Sigmoid colon (tissue), 7 donors: ENCODE results near the gene USP32. TPM values are rescaled to one million over a fixed set of nuclear protein-coding genes. Genes with fewer than 3 reads are reported as not detected.

Source experiments
- DNase-seq: peaks from one replicate; pipeline ENCODE4 v3.0.0-alpha.2; 2019
- H3K27ac ChIP-seq, 4 donors: fragments of 200-600 bp; sonication (generic); one replicate each; pipeline ENCODE4 v1.5.1; 2016 to 2019; ENCODE audit warnings: mild to moderate bottlenecking in 1 of 4
- H3K27me3 ChIP-seq, 3 donors: fragments of 200-600 bp; sonication (generic); one replicate each; pipeline ENCODE4 v1.5.1; 2019; ENCODE audit warnings: mild to moderate bottlenecking in 1 of 3
- H3K36me3 ChIP-seq, 4 donors: fragments of 200-600 bp; sonication (generic); one replicate each; pipeline ENCODE4 v1.5.1; 2016 to 2019
- H3K4me1 ChIP-seq, 4 donors: fragments of 200-600 bp; sonication (generic); one replicate each; pipeline ENCODE4 v1.5.1; 2017 to 2019
- H3K4me3 ChIP-seq, 4 donors: fragments of 200-600 bp; sonication (generic); one replicate each; pipeline ENCODE4 v1.5.1; 2017 to 2019; ENCODE audit warnings: mild to moderate bottlenecking in 2 of 4, moderate library complexity in 1 of 4
- H3K9me3 ChIP-seq, 4 donors: fragments of 200-600 bp in 3 of 4; sonication (generic) in 3 of 4; one replicate each; pipeline versions ENCODE4 v1.5.1 to v1.6.1; 2013 to 2019
- EP300 ChIP-seq, 4 donors: sonication (generic); formaldehyde crosslinking; IDR thresholded peaks; one replicate each; pipeline ENCODE4 v1.6.1; 2017; ENCODE audit warnings: antibody characterized with exemption in 4 of 4
- POLR2A ChIP-seq, 2 donors: fragments of 450-650 bp; IDR thresholded peaks; one replicate each; pipeline ENCODE4 v1.6.1; 2016; ENCODE audit warnings: antibody characterized with exemption in 2 of 2, mild to moderate bottlenecking in 2 of 2, moderate library complexity in 2 of 2
- POLR2AphosphoS5 ChIP-seq, 4 donors: sonication (generic); formaldehyde crosslinking; IDR thresholded peaks; one replicate each; pipeline ENCODE4 v1.6.1; 2017; ENCODE audit warnings: antibody characterized with exemption in 4 of 4
- WGBS, 2 donors: extraction: QIAGEN DNeasy Blood & Tissue Kit; methylation state at CpG; one replicate each; pipeline ENCODE4 v1.1.7; 2013; 5-methylcytosine and 5-hydroxymethylcytosine counted together
- intact Hi-C: fragments of 100-400 bp; cut with DNase I; formaldehyde crosslinking; loops from one replicate; pipeline ENCODE4 v1.15.1; 2023
- polyA plus RNA-seq, 3 donors: library from polyadenylated mRNA; stranded (reverse); fragments of 200-250 nt; gene quantifications; one replicate each; pipeline ENCODE4 v1.2.3, GENCODE V29; 2013
- total RNA-seq, 4 donors: library from RNA; depleted of rRNA; stranded (reverse); fragments of >200 nt; gene quantifications; one replicate each; pipeline ENCODE4 v1.1.0, GENCODE V29; 2016
- TF ChIP-seq, protein P1 (sequence below), 4 experiments: fragments of 450-650 bp in 3 of 4; fragments of 200-600 bp in 1 of 4; IDR thresholded peaks; one replicate each; pipeline ENCODE4 v1.5.1; 2016 to 2019; ENCODE audit warnings: antibody characterized with exemption in 4 of 4, mild to moderate bottlenecking in 3 of 4, moderate library complexity in 2 of 4
- donor health status: healthy with polysubstance abuse.
- donor health status: Bipolar disorder and iron deficiency.
- donor health status: healthy.

USP32 gene
- total and polyA plus RNA-seq, 7 donors = 10.6 to 50.9 (median 39.6) TPM

DNA sequence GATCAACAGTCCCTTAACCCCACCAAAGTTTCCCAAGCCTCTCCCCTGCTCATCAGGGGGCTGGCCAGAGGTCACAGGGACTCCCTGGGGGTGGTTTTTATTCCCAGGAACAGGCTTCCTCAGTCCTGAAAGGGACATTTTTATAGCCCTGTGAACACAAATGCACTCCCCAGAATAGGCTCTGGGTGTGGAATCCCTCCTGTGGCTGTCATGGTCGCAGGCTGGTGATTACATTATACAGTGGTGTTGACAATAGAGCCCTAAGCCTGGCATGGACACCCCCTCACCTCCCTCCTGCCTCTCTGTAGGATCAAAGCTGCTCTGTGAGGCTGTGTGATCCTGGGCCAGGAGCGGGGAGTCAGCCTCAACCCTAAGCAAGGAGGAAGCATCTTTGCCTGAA, 243.6 kb downstream of the USP32 start:
- WGBS, 2 donors = 39 to 55% methylated on average over 2 of the region's 2 CpGs
- TF ChIP-seq POLR2A (IDR thresholded peaks at IDR 0.05) (no peak), EP300 (IDR thresholded peaks at IDR 0.05) (no peak), POLR2AphosphoS5 (IDR thresholded peaks at IDR 0.05) (no peak)
- TF ChIP-seq, protein P1, sequence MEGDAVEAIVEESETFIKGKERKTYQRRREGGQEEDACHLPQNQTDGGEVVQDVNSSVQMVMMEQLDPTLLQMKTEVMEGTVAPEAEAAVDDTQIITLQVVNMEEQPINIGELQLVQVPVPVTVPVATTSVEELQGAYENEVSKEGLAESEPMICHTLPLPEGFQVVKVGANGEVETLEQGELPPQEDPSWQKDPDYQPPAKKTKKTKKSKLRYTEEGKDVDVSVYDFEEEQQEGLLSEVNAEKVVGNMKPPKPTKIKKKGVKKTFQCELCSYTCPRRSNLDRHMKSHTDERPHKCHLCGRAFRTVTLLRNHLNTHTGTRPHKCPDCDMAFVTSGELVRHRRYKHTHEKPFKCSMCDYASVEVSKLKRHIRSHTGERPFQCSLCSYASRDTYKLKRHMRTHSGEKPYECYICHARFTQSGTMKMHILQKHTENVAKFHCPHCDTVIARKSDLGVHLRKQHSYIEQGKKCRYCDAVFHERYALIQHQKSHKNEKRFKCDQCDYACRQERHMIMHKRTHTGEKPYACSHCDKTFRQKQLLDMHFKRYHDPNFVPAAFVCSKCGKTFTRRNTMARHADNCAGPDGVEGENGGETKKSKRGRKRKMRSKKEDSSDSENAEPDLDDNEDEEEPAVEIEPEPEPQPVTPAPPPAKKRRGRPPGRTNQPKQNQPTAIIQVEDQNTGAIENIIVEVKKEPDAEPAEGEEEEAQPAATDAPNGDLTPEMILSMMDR (IDR thresholded peaks at IDR 0.05) = no peak
- intact Hi-C loops = no loop called here
- H3K9me3 ChIP-seq = no peaks in the 10 kb centered on the region
- DNase-seq = no peak
- H3K27ac ChIP-seq = no peak overlapping the region
- H3K36me3 ChIP-seq = no peaks in the 10 kb centered on the region
- H3K4me1 ChIP-seq = peaks cover 0 to 17% (median 14%) of the 10 kb centered on the region in 4 donors
- H3K4me3 ChIP-seq = no peak overlapping the region
- peaks cover 33 to 88% (median 60%) of the 10 kb centered on the region in 3 donors for H3K27me3 ChIP-seq

DNA sequence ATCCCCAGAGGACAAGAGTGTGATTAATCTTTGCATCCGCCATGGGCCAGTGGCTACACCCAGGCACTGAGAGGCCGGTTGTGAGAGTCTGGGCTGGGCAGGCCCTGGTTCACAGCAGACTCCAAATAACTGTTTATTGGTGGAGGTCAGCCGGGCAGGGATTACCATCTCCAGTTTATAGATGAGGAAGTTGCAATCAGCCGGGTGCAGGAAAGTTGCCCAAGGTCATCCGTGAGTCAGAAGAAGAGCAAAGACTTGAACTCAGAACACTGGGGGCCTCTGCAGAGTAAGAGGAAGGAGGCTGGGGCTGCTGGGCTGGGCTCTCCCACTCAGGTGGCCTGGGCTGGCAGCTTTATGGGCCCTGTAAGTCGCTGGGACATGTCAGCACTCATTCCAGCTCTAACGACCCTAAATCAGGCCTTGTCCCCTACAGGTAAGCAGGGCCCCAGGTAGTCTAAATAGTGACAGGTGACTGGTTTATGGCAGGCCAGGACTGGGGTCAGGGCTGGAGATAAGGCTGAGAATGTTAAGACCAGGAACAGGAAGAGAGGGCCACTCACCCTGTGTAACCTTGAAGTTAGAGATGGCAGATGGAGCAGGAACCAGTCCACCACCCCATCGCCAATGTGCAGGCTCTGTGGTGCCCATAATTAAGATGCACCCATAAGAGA, 244.2 kb downstream of the USP32 start:
- DNase-seq = no peak
- intact Hi-C loops = no loop called here
- H3K27me3 ChIP-seq = peaks cover 33 to 89% (median 60%) of the 10 kb centered on the region in 3 donors
- H3K4me1 ChIP-seq = peaks cover 0 to 24% (median 20%) of the 10 kb centered on the region in 4 donors
- no peak for TF ChIP-seq POLR2AphosphoS5 (IDR thresholded peaks at IDR 0.05)
- TF ChIP-seq POLR2A (IDR thresholded peaks at IDR 0.05) = no peak
- no peak for TF ChIP-seq EP300 (IDR thresholded peaks at IDR 0.05)
- TF ChIP-seq, protein P1 (IDR thresholded peaks at IDR 0.05) = no peak
- H3K4me3 ChIP-seq = no peak overlapping the region
- H3K27ac ChIP-seq = no peak overlapping the region
- H3K36me3 ChIP-seq = no peaks in the 10 kb centered on the region
- WGBS, 2 donors = 26 to 61% methylated on average over 8 of the region's 8 CpGs
- no peaks in the 10 kb centered on the region for H3K9me3 ChIP-seq

DNA sequence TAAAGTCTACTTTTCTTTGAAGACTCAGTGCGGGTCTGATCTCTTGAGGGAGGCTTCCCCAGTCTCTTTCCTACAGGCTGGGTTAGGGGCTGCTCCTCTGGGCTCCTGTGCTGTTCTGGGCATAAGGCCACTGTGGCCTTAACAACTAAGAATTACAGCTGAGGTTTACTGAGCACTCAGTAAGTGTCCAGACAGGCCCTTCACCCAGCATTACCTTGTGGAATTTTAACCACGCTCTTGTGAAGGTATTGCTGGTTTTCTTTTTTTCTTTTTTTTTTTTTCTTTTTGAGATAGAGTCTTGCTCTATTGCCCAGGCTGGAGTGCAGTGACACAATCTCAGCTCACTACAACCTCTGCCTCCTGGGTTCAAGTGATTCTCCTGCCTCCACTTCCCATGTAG, 245.7 kb downstream of the USP32 start:
- Histone ChIP-seq H3K36me3 (no peaks in the 10 kb centered on the region), H3K4me1 (peaks cover 0 to 37% (median 29%) of the 10 kb centered on the region in 4 donors), H3K4me3 (no peak overlapping the region), H3K27me3 (peaks cover 33 to 89% (median 62%) of the 10 kb centered on the region in 3 donors), H3K27ac (no peak overlapping the region), H3K9me3 (no peaks in the 10 kb centered on the region)
- intact Hi-C loops = no loop called here
- WGBS, 2 donors = 90 to 93% methylated on average over 2 of the region's 2 CpGs
- TF ChIP-seq, protein P1 (IDR thresholded peaks at IDR 0.05) = no peak
- no peak for TF ChIP-seq EP300 (IDR thresholded peaks at IDR 0.05)
- TF ChIP-seq POLR2AphosphoS5 (IDR thresholded peaks at IDR 0.05) = no peak
- no peak for TF ChIP-seq POLR2A (IDR thresholded peaks at IDR 0.05)
- DNase-seq = no peak

DNA sequence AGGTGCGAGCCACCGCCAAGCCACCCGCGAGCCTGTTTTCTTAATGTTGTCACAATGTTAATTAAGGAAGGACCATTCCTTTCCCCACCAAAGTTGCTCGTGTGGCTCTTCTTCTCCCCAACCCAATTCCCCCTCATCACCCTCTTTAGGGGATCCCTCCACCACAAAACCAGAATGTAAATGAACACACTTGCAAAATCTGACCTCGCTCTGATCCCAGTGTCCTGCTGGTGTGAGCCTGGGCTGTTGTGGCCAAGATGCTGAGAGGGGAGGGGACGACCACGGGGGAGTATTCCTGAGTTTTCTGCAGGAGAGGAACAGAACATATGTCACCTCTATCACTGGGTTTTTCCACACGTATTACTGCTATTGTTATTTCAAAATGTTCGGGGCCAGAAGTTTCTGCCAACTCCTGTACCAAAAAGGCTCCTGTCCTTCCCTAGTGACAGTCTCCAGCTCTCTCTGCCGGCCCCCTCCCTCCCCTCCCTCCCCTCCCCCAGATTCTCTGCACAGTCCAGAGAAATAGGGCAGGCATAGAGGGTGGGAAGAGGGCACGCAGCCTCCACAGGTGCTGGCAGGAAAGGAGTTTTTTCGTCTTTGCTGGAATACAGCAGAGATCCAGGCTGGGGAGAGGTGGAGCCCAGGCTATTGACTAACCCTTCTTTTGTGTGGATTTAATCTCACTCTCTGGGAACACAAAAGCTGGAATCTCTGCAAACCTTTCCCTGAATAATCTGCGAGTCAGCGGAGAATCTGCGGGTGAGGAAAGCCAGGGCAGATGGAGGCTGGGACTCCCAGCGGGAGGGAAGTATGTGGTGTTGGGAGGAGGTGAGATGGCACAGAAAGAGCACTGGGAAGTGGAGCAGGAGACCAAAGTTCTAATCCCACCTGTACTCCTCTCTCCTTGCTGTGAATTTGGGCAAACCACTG, 246.7 kb downstream of the USP32 start:
- Histone ChIP-seq H3K36me3 (no peaks in the 10 kb centered on the region), H3K9me3 (no peaks in the 10 kb centered on the region), H3K4me1 (peaks cover 0 to 37% (median 27%) of the 10 kb centered on the region in 4 donors), H3K4me3 (no peak overlapping the region), H3K27ac (no peak overlapping the region), H3K27me3 (peaks cover 35 to 89% (median 63%) of the 10 kb centered on the region in 3 donors)
- TF ChIP-seq, protein P1 (IDR thresholded peaks at IDR 0.05) = no peak
- TF ChIP-seq POLR2AphosphoS5 (IDR thresholded peaks at IDR 0.05) (no peak), EP300 (IDR thresholded peaks at IDR 0.05) (no peak), POLR2A (IDR thresholded peaks at IDR 0.05) (no peak)
- intact Hi-C loops = no loop called here
- no peak for DNase-seq
- 50 to 76% methylated on average over 17 of the region's 17 CpGs for WGBS, 2 donors
